Measurements from ENCODE around the gene GAMT.

GAMT gene

GRCh38 chr19:1382250-1382649 lies 19.1 kb downstream of the GAMT start:
- TF ChIP-seq, protein P1, sequence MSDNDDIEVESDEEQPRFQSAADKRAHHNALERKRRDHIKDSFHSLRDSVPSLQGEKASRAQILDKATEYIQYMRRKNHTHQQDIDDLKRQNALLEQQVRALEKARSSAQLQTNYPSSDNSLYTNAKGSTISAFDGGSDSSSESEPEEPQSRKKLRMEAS (IDR thresholded peaks at IDR 0.05; ENCODE audit: low read depth, low read length), result no peak
- no peak for TF ChIP-seq CTCF (IDR thresholded peaks at IDR 0.05; ENCODE audit: low read depth, low read length)
- no peak for TF ChIP-seq MYC (IDR thresholded peaks at IDR 0.05; ENCODE audit: low read depth, low read length)
- TF ChIP-seq POLR2A (IDR thresholded peaks at IDR 0.05; ENCODE audit: extremely low read depth, insufficient read length), result no peak
- H3K4me3 ChIP-seq (ENCODE audit: low read depth, low read length), result no peak overlapping the region
- DNase-seq (ENCODE audit: low read depth), result no peak

DNA sequence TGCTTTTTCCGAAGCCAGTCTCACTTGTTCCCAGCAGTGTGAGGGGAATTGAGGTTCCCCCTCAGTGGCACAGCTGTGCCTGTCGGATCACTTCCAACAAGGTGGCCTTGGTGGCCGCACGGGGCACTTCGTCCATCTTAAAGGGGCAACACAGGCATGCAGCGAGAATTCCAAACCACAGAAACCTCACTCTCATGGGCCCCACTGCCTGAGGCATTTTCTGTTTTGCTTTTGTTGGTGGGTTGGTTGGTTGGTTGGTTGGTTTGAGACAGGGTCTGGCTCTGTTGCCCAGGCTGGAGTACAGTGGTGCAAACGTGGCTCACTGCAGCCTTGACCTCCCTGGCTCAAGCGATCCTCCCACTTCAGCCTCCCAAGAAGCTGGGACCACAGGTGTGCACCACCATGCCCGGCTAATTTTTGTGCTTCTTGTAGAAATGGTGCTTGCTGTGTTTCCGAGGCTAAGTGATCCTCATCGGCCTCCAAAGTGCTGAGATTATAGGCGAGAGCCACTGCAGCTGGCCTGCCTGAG lies 21.3 kb downstream of the GAMT start:
- TF ChIP-seq, protein P1 (IDR thresholded peaks at IDR 0.05; ENCODE audit: low read depth, low read length), result no peak
- no peak for TF ChIP-seq POLR2A (IDR thresholded peaks at IDR 0.05; ENCODE audit: extremely low read depth, insufficient read length)
- no peak for TF ChIP-seq MYC (IDR thresholded peaks at IDR 0.05; ENCODE audit: low read depth, low read length)
- no peak for DNase-seq (ENCODE audit: low read depth)
- H3K4me3 ChIP-seq (ENCODE audit: low read depth, low read length), result no peak overlapping the region

DNA sequence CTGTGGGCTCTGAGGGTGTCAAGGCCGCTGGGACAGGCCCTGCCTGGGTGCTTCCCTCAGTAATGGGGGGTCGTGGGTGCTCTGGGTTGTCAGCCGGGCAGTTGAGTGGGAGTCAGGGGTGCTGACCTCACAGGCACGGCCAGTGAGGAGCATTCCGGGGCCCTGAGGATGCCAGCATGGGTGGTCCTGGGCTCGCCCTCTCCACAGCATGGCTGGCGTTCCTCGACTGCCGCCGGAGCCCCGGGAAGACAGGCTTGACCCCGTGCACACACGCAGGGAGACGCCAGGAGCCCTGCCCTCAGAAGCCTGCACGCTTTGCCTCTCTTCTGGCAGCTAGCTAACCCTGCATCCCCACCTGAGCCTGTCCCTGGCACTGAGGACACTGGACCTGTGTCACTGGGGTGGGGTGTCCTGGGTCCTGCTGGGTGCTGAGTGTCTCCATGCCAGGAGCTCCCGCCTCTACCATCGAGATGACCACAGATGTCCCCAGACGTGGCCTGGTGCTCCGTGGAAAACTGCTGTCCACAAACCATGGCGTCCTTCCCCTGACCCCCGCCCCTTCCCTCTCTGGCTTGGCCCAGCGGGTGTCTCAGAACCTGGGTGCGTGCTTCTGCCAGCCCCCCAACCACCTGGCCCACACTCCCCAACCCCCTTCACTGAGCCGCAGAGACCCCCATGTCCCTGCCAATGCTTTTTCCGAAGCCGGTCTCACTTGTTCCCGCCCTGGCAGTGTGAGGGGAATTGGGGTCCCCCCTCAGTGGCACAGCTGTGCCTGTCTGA lies 22.0 kb downstream of the GAMT start:
- H3K4me3 ChIP-seq (ENCODE audit: low read depth, low read length), result no peak overlapping the region
- no peak for DNase-seq (ENCODE audit: low read depth)
- no peak for TF ChIP-seq POLR2A (IDR thresholded peaks at IDR 0.05; ENCODE audit: extremely low read depth, insufficient read length)
- no peak for TF ChIP-seq CTCF (IDR thresholded peaks at IDR 0.05; ENCODE audit: low read depth, low read length)
- TF ChIP-seq, protein P1 (IDR thresholded peaks at IDR 0.05; ENCODE audit: low read depth, low read length), result no peak
- no peak for TF ChIP-seq MYC (IDR thresholded peaks at IDR 0.05; ENCODE audit: low read depth, low read length)

DNA sequence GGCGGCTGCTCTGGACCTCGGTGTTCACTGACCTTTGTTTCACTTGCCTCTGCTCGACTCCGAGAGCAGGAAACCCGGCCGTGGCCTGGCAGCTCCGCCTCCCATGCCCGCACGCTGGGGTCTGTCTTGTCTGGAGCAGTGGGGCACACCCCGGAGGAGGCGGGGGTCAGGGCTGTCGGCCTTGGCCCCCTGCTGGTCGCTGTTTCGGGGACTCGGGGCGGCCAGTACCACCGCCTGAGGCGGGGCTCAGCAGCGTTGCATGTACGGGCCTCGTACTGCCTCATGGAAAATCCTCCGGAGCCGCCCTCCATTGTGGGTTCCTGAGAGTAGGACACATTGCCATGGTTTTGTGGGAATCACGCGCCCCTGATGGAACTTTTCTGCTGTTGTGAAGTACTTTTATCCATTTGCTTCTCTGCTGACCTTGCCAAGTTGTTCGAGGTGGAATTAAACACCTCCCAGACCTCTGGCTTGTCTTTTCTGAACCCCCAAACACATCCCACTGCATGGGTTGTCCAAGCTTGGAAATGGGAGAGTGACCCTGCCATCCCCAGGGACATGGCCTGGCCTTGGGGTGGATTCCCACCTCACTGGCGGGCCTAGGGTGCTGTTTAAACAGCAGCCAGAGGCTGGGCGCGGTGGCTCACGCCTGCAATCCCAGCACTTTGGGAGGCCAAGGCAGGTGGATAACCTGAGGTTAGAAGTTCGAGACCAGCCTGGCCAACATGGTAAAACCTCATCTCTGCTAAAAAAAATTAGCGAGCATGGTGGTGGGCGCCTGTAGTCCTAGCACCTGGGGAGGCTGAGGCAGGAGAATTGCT lies 23.2 kb downstream of the GAMT start:
- TF ChIP-seq, protein P1 (IDR thresholded peaks at IDR 0.05; ENCODE audit: low read depth, low read length), result no peak
- TF ChIP-seq MYC (IDR thresholded peaks at IDR 0.05; ENCODE audit: low read depth, low read length) (no peak), CTCF (IDR thresholded peaks at IDR 0.05; ENCODE audit: low read depth, low read length) (no peak), POLR2A (IDR thresholded peaks at IDR 0.05; ENCODE audit: extremely low read depth, insufficient read length) (no peak)
- H3K4me3 ChIP-seq (ENCODE audit: low read depth, low read length), result no peak overlapping the region
- DNase-seq (ENCODE audit: low read depth), result no peak

DNA sequence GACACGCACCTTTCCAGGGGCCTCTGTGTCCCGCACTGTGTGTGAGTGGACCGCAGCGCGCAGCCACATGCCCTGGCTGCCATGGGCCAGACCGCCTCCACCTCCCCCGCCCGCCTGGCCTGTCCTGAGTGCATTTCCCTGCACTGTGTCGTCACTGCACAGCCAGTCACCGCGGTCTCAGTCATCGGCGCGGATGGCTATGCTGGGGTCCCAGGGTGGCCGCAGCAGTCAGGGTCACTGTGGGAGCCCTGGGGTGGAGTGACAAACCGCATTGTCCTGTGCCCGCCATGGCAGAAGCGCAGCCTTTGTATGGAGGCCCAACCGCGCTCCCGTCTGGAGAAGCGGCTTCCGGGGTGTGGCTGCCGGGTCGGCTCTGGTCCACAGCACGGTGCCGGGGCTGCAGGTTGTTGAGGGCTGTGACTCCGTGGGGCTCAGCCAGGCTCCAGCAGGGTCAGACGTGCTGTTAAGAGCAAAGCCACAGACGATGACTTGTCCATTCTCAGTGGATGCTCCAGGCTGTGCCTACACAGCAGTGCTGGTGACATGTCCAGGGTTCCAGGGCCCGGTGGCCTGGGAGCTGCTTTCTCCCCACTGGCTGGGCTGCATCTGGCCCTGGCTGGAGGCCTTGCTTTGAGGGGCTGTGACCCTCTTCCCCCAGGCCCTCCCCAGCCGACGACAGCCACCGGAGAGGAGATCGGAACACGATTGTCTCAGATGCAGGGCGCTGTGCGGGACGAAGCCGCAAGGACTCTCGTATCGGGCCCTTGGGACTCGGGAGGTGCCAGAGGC lies 24.0 kb downstream of the GAMT start:
- TF ChIP-seq, protein P1 (IDR thresholded peaks at IDR 0.05; ENCODE audit: low read depth, low read length), result no peak
- TF ChIP-seq POLR2A (IDR thresholded peaks at IDR 0.05; ENCODE audit: extremely low read depth, insufficient read length) (no peak), MYC (IDR thresholded peaks at IDR 0.05; ENCODE audit: low read depth, low read length) (no peak), CTCF (IDR thresholded peaks at IDR 0.05; ENCODE audit: low read depth, low read length) (no peak)
- no peak for DNase-seq (ENCODE audit: low read depth)
- H3K4me3 ChIP-seq (ENCODE audit: low read depth, low read length), result no peak overlapping the region

Measured in NB4 (cell line).